Measurements from ENCODE around the gene GNA14. TPM values are rescaled to one million over a fixed set of nuclear protein-coding genes. Genes with fewer than 3 reads are reported as not detected.

Gene GNA14
- total RNA-seq, 2 experiments from 2014 or later, result not detected

DNA sequence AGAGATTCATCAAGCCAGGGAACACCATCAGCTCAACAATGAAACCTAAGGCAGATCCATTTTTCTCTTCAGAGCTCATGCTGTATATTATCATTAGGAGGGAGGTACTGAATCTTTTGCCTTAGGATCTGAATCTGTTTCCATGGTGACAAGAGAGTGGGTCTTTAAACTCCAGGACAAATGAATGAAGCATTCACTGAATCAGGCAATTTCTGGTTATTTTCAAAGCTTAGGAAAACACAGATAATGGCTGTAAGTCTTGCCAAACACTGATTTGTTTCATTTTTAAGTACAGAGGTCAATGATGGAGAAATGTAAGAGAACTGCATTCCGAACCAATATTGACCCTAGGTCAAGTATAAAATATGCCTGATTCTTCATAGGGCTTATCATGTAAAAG lies 84.9 kb downstream of the GNA14 start:
- Histone ChIP-seq H3K36me3 (ENCODE audit: insufficient read depth, low read length) (no peaks in the 10 kb centered on the region), H4K20me1 (ENCODE audit: insufficient read depth, low read length) (no peaks in the 10 kb centered on the region), H3K9me3 (ENCODE audit: low read length) (no peaks in the 10 kb centered on the region), H3K4me3 (ENCODE audit: low read depth, low read length, poor library complexity, severe bottlenecking) (no peak overlapping the region), H3K27ac (ENCODE audit: low read depth, low read length, poor library complexity, severe bottlenecking) (no peak overlapping the region), H3K79me2 (ENCODE audit: insufficient read depth, low read depth, low read length) (no peaks in the 10 kb centered on the region), H2AFZ (ENCODE audit: low read length) (no peak overlapping the region), H3K4me1 (ENCODE audit: insufficient read depth, low read length, poor library complexity, severe bottlenecking) (no peaks in the 10 kb centered on the region), H3K9me2 (ENCODE audit: insufficient read depth, low read length) (no peaks in the 10 kb centered on the region), H3K4me2 (ENCODE audit: low read length) (no peak overlapping the region)
- POLR2A ChIA-PET, result no interaction called here
- no peak for DNase-seq (ENCODE audit: low spot score)
- intact Hi-C loops (cut with micrococcal nuclease; ENCODE audit: unreplicated experiment), result no loop called here
- TF ChIP-seq, protein P1, sequence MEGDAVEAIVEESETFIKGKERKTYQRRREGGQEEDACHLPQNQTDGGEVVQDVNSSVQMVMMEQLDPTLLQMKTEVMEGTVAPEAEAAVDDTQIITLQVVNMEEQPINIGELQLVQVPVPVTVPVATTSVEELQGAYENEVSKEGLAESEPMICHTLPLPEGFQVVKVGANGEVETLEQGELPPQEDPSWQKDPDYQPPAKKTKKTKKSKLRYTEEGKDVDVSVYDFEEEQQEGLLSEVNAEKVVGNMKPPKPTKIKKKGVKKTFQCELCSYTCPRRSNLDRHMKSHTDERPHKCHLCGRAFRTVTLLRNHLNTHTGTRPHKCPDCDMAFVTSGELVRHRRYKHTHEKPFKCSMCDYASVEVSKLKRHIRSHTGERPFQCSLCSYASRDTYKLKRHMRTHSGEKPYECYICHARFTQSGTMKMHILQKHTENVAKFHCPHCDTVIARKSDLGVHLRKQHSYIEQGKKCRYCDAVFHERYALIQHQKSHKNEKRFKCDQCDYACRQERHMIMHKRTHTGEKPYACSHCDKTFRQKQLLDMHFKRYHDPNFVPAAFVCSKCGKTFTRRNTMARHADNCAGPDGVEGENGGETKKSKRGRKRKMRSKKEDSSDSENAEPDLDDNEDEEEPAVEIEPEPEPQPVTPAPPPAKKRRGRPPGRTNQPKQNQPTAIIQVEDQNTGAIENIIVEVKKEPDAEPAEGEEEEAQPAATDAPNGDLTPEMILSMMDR (conservative IDR thresholded peaks at IDR 0.05; ENCODE audit: low read length), result no peak
- no peak for TF ChIP-seq EZH2phosphoT487 (IDR thresholded peaks at IDR 0.05; ENCODE audit: borderline replicate concordance, low read depth, low read length)
- BruUV-seq (replicated peaks), result no TSS peak
- CTCF ChIA-PET (ENCODE audit: unreplicated experiment), result no interaction called here

DNA sequence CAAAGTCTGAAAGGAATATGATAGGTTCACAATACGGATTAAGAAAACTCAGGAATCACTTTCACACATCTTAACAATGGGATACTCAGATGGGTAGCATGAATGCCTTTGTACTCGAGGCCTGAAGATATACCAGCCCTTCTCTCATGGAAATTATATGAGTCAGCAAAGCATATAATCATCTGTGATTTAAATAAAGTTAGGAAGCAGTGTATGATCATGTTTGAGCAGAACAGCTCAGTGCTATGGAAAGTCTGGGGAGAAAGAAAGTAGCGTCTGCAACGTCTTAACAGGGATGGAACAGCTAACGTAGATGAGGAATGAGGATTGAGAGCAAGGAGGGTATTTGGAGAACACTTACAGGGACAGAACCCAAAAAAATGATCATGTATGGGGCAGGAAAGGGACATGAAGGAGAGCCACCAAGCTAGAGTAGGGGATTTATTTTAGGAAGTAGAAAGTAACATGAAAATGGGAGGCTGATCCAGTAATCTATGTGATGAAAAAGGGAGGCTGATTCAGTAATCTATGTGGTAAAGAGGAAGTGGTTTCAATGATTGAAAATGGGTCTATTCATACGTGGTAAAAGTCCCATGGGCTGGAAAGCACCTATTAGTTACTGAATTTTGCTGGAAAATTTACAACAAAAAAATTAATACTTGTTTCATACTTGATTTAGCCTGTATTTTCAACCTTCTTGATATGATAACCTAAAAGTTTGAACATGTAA lies 85.9 kb downstream of the GNA14 start:
- H2AFZ ChIP-seq (ENCODE audit: low read length), result no peak overlapping the region
- no peaks in the 10 kb centered on the region for H3K79me2 ChIP-seq (ENCODE audit: insufficient read depth, low read depth, low read length)
- H3K9me3 ChIP-seq (ENCODE audit: low read length), result no peaks in the 10 kb centered on the region
- no TSS peak for BruUV-seq (replicated peaks)
- no peaks in the 10 kb centered on the region for H4K20me1 ChIP-seq (ENCODE audit: insufficient read depth, low read length)
- H3K4me1 ChIP-seq (ENCODE audit: insufficient read depth, low read length, poor library complexity, severe bottlenecking), result no peaks in the 10 kb centered on the region
- no peak overlapping the region for H3K27ac ChIP-seq (ENCODE audit: low read depth, low read length, poor library complexity, severe bottlenecking)
- H3K9me2 ChIP-seq (ENCODE audit: insufficient read depth, low read length), result no peaks in the 10 kb centered on the region
- H3K36me3 ChIP-seq (ENCODE audit: insufficient read depth, low read length), result no peaks in the 10 kb centered on the region
- H3K4me2 ChIP-seq (ENCODE audit: low read length), result no peak overlapping the region
- ChIA-PET CTCF (ENCODE audit: unreplicated experiment) (no interaction called here), POLR2A (interaction anchor here (0.5 kb wide), 1 partner anchor 1247 kb away, joined by 3 read pairs; no protein-coding TSS in a partner anchor)
- no peak overlapping the region for H3K4me3 ChIP-seq (ENCODE audit: low read depth, low read length, poor library complexity, severe bottlenecking)
- intact Hi-C loops (cut with micrococcal nuclease; ENCODE audit: unreplicated experiment), result no loop called here
- TF ChIP-seq, protein P1 (conservative IDR thresholded peaks at IDR 0.05; ENCODE audit: low read length), result no peak
- no peak for TF ChIP-seq EZH2phosphoT487 (IDR thresholded peaks at IDR 0.05; ENCODE audit: borderline replicate concordance, low read depth, low read length)
- no peak for DNase-seq (ENCODE audit: low spot score)

DNA sequence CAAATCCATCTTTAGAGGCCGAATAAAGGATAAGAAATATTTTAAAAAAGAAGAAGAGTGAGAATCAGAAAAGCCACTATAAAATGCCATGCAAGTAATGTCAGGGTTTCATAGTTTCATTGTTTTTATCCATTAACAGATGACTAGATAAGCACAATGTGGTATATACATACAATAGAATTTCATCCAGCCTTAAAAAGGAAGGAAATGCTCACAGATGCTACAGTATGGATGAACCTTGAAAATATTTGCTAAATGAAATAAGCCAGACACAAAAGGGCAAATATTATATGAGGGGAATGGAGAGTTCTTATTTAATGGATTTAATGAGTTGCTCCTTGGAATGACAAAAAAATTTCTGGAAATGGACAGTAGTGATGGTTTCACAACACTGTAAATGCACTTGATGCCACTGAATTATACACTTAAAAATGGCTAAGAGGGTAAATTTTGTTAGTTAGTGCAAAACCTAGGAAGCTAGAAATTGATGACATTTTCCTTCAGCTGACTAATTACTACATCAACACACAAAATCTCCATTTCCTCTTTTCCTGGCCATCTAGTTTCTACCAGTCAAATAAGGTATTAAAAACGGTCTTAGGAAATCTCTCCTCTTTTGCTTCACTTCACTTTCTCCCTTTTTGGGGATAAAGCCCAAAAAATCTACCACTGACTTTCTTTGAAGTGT lies 86.6 kb downstream of the GNA14 start:
- Histone ChIP-seq H3K4me3 (ENCODE audit: low read depth, low read length, poor library complexity, severe bottlenecking) (no peak overlapping the region), H3K27ac (ENCODE audit: low read depth, low read length, poor library complexity, severe bottlenecking) (no peak overlapping the region), H3K4me2 (ENCODE audit: low read length) (no peak overlapping the region), H3K79me2 (ENCODE audit: insufficient read depth, low read depth, low read length) (no peaks in the 10 kb centered on the region), H3K9me2 (ENCODE audit: insufficient read depth, low read length) (no peaks in the 10 kb centered on the region), H3K9me3 (ENCODE audit: low read length) (no peaks in the 10 kb centered on the region), H4K20me1 (ENCODE audit: insufficient read depth, low read length) (no peaks in the 10 kb centered on the region), H2AFZ (ENCODE audit: low read length) (no peak overlapping the region), H3K36me3 (ENCODE audit: insufficient read depth, low read length) (no peaks in the 10 kb centered on the region), H3K4me1 (ENCODE audit: insufficient read depth, low read length, poor library complexity, severe bottlenecking) (no peaks in the 10 kb centered on the region)
- ChIA-PET POLR2A (interaction anchor here (0.5 kb wide), 1 partner anchor 1247 kb away, joined by 3 read pairs; no protein-coding TSS in a partner anchor), CTCF (ENCODE audit: unreplicated experiment) (no interaction called here)
- no TSS peak for BruUV-seq (replicated peaks)
- DNase-seq (ENCODE audit: low spot score), result no peak
- TF ChIP-seq, protein P1 (conservative IDR thresholded peaks at IDR 0.05; ENCODE audit: low read length), result no peak
- no peak for TF ChIP-seq EZH2phosphoT487 (IDR thresholded peaks at IDR 0.05; ENCODE audit: borderline replicate concordance, low read depth, low read length)
- intact Hi-C loops (cut with micrococcal nuclease; ENCODE audit: unreplicated experiment), result no loop called here

Data from OCI-LY7 (cell line).